ENCODE data around the gene RHOH.
"Not testable (repeated sequence)": the region's sequence is repeated elsewhere in the genome, so short reads cannot be mapped to it uniquely, and the experiment has no call there.

The RHOH gene

GRCh38 chr4:40196724-40197281 is at the start of gene RHOH:
TSS of gene RHOH (plus strand) at chr4:40197031. CDS start at chr4:40243387, 46,356 bp downstream.
- no peak for DNase-seq (ENCODE audit: insufficient read length, low spot score)
- FAIRE-seq = no peak

- not testable (repeated sequence) for DNase-seq (ENCODE audit: insufficient read length, low spot score); FAIRE-seq
These were observed 49.3 kb upstream of the RHOH start for GRCh38 chr4:40147490-40147889.

GRCh38 chr4:40149960-40150385 is 46.9 kb upstream of the RHOH start:
- FAIRE-seq (peak; percentile 81), DNase-seq (ENCODE audit: insufficient read length, low spot score) (peak; percentile 56)

- DNase-seq (ENCODE audit: insufficient read length, low spot score) (no peak), FAIRE-seq (no peak)
These were observed 45.9 kb upstream of the RHOH start for GRCh38 chr4:40150932-40151331.

GRCh38 chr4:40152637-40153036 is 44.2 kb upstream of the RHOH start:
- no peak for DNase-seq (ENCODE audit: insufficient read length, low spot score)
- FAIRE-seq = no peak

- FAIRE-seq = no peak
These were observed 39.4 kb upstream of the RHOH start for GRCh38 chr4:40157436-40157835.

GRCh38 chr4:40160258-40160657 is 36.6 kb upstream of the RHOH start:
- FAIRE-seq = no peak
- DNase-seq (ENCODE audit: insufficient read length, low spot score) = no peak

More at GRCh38 chr4:40157436-40157835, 39.4 kb upstream of the RHOH start:
- no peak for DNase-seq (ENCODE audit: insufficient read length, low spot score)

GRCh38 chr4:40164459-40164858 is 32.4 kb upstream of the RHOH start:
- DNase-seq (ENCODE audit: insufficient read length, low spot score) = no peak
- FAIRE-seq = no peak

- DNase-seq (ENCODE audit: insufficient read length, low spot score) = no peak
- no peak for FAIRE-seq
These were observed 30.9 kb upstream of the RHOH start for GRCh38 chr4:40165916-40166315.

- FAIRE-seq (no peak), DNase-seq (ENCODE audit: insufficient read length, low spot score) (no peak)
These were observed 28.8 kb upstream of the RHOH start for GRCh38 chr4:40168070-40168469.

- DNase-seq (ENCODE audit: insufficient read length, low spot score) (no peak), FAIRE-seq (no peak)
These were observed 26.2 kb upstream of the RHOH start for GRCh38 chr4:40170588-40170987.

GRCh38 chr4:40173470-40173875 is 23.4 kb upstream of the RHOH start:
- no peak for FAIRE-seq
- DNase-seq (ENCODE audit: insufficient read length, low spot score) = no peak

- FAIRE-seq (no peak), DNase-seq (ENCODE audit: insufficient read length, low spot score) (no peak)
These were observed 20.2 kb upstream of the RHOH start for GRCh38 chr4:40176602-40177001.

GRCh38 chr4:40177591-40177990 is 19.2 kb upstream of the RHOH start:
- no peak for DNase-seq (ENCODE audit: insufficient read length, low spot score)
- no peak for FAIRE-seq

- DNase-seq (ENCODE audit: insufficient read length, low spot score) (no peak), FAIRE-seq (no peak)
These were observed 18.2 kb upstream of the RHOH start for GRCh38 chr4:40178672-40179071.

- no peak for FAIRE-seq
- DNase-seq (ENCODE audit: insufficient read length, low spot score) = no peak
These were observed 17.5 kb upstream of the RHOH start for GRCh38 chr4:40179360-40179759.

- DNase-seq (ENCODE audit: insufficient read length, low spot score) (peak; percentile 51), FAIRE-seq (peak; percentile 51)
These were observed 16.5 kb upstream of the RHOH start for GRCh38 chr4:40180356-40180755.

GRCh38 chr4:40182001-40182400 is 14.8 kb upstream of the RHOH start:
- no peak for FAIRE-seq

GRCh38 chr4:40182954-40183353 is 13.9 kb upstream of the RHOH start:
- no peak for DNase-seq (ENCODE audit: insufficient read length, low spot score)
- FAIRE-seq = no peak

More at GRCh38 chr4:40182001-40182400, 14.8 kb upstream of the RHOH start:
- no peak for DNase-seq (ENCODE audit: insufficient read length, low spot score)

GRCh38 chr4:40183615-40184411 is 13.0 kb upstream of the RHOH start:
- no peak for FAIRE-seq
- no peak for DNase-seq (ENCODE audit: insufficient read length, low spot score)

GRCh38 chr4:40185830-40186664 is 10.8 kb upstream of the RHOH start:
- FAIRE-seq = no peak
- DNase-seq (ENCODE audit: insufficient read length, low spot score) = no peak

All from HTR-8/SVneo (cell line).